GM12874 (cell line): ENCODE results near the gene PAPSS2.

Source experiments
- CTCF ChIP-seq: IDR thresholded peaks from 2 replicates; pipeline ENCODE4 v1.5.1; 2011; ENCODE audit warnings: low read depth, mild to moderate bottlenecking, control low read depth, low read length, moderate library complexity; ENCODE audit not compliant: insufficient read depth

PAPSS2 gene

GRCh38 chr10:87775766-87776165, 116.1 kb downstream of the PAPSS2 start:
- TF ChIP-seq CTCF: no peak

- no peak for TF ChIP-seq CTCF
Observed at GRCh38 chr10:87776328-87776727, 116.7 kb downstream of the PAPSS2 start.

DNA sequence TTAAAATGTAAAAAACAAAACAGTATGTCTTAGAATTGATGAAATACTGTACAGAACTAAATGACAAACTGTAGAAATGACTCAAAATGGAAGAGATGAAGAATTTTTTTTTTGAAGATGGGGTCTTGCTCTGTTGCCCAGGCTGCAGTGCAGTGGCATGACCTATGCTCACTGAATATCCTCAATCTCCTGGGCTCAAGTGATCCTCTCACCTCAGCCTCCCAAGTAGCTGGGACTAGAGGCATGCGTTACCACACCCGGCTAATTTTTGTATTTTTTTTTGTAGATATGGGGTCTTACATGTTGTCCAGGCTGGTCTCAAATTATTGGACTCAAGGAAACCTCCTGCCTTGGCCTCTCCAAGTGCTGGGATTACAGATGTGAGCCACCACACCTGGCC, 121.9 kb downstream of the PAPSS2 start:
- TF ChIP-seq CTCF: no peak

GRCh38 chr10:87782721-87783120, 123.0 kb downstream of the PAPSS2 start:
- TF ChIP-seq CTCF: no peak

DNA sequence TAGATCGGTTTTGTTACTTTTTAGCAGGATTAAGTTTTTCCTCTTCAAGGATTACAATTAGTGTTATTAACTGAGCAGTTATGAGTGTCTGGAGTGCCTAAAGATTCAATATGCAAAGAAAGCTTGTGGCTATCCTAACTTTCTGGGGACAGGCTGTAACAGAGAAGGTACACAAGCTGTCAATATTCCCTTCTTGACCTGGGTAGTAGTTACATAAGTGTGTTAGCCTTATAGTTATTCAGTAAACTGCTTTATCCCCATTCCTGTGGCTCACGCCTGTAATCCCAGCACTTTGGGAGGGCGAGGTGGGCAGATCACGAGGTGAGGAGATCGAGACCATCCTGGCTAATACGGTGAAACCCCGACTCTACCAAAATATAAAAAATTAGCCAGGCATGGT, 126.7 kb downstream of the PAPSS2 start:
- TF ChIP-seq CTCF: no peak

DNA sequence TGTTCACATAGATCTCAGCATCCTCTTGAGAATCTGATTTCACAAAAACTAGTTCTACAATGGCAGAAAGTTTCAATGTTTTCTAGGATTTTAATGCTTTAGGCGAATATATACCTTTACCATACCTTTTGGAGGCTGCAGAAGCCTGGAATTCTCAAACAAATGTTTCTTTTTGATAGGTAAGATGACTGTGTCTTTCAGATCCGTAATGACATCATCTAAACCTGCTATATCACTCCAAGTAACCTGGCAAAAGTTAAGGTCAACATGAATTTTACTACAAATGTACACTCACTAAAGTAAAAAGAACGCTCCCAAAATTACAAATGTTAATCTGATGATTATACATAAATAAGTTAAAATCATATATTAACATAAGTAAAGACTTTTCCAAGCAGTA, 130.5 kb downstream of the PAPSS2 start:
- no peak for TF ChIP-seq CTCF

- no peak for TF ChIP-seq CTCF
Observed at GRCh38 chr10:87794285-87794684, 134.6 kb downstream of the PAPSS2 start.
